GM18868 (cell line): ENCODE results near the gene ARPC1A.
"Not testable (repeated sequence)": the region's sequence is repeated elsewhere in the genome, so short reads cannot be mapped to it uniquely, and the experiment has no call there.

Experiments
- ATAC-seq: cut with Tn5 transposase; IDR thresholded peaks from one replicate; pipeline ENCODE4 v1.9.1; 2021; ENCODE audit warnings: mild to moderate bottlenecking, moderate library complexity; ENCODE audit not compliant: unreplicated experiment

Gene ARPC1A

DNA sequence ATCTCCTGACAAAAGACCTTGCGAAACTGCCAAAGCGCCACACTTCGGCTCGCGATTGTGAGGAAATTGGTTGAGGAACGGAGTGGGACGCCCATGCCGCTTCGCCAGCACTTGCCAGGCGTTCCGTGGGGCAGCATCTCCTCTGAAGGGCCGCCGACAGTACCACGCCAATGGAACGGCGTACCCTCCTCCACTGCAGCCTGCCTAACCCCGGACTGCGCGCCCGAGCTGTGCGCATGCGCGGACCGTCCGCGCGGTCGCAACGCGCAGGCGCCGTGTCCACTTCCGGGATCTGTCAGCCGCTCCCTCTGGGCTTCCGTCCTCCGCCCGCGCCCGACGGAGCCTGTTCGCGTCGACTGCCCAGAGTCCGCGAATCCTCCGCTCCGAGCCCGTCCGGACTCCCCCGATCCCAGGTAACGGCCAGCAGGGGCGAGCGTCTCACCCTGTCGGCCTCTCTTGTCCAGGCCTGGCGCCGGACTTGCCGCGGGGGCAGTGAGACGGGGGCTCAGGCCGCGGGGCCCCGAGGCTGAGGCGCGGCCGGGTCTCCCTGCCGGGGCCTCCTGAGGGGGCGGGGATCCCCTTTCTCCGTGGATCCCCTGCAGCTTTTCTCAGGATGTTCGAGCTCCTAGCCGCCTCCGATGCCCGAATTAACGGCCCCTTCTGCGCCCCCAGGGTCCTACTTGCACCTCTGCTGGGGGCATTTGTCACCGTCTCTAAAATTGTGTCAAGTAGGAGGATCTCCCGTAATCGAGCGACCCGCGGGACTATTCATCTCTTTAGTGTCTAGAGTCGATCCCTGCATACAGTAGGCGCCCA lies at the start of gene ARPC1A:
ARPC1A (plus strand) TSS at position 307 of the 816 bp plus-strand sequence. CDS start 7,456 bp downstream, outside the sequence.
- peak; percentile 86 for ATAC-seq

DNA sequence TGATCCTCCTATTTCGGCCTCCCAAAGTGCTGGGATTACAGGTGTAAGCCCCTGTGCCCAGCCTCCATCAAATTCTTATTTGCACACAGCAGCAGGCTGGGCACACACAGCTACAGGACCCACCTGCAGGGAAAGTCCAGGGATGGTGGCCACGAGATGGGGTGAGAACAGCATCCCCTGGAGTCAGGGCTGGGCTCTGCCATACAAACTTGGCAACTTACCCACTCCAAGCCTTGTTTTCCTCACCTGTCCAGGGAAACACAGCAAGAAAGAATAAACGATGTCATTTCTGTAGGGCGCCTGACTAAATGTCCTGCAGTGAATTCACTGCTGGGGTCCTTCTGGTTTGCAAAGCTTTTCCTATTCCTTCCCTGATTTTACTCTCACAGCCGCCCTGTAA lies 47.5 kb upstream of the ARPC1A start:
- ATAC-seq = no peak

DNA sequence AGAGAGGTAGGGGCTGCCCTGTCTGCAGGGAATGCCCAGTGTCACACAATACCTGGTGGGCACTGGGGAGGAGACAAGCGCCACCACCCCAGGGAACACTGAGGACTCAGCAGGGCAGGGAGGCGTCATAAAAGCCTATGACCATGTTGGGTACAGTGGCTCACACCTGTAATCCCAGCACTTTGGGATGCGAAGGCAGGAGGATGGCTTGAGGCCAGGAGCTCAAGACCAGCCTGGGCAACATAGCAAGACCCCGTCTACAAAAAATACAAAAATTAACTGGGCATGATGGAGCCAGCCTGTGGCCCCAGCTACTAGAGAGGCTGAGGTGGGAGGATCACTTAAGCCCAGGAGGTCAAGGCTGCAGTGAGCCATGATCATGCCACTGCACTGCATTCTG lies 41.5 kb upstream of the ARPC1A start:
- not testable (repeated sequence) for ATAC-seq

DNA sequence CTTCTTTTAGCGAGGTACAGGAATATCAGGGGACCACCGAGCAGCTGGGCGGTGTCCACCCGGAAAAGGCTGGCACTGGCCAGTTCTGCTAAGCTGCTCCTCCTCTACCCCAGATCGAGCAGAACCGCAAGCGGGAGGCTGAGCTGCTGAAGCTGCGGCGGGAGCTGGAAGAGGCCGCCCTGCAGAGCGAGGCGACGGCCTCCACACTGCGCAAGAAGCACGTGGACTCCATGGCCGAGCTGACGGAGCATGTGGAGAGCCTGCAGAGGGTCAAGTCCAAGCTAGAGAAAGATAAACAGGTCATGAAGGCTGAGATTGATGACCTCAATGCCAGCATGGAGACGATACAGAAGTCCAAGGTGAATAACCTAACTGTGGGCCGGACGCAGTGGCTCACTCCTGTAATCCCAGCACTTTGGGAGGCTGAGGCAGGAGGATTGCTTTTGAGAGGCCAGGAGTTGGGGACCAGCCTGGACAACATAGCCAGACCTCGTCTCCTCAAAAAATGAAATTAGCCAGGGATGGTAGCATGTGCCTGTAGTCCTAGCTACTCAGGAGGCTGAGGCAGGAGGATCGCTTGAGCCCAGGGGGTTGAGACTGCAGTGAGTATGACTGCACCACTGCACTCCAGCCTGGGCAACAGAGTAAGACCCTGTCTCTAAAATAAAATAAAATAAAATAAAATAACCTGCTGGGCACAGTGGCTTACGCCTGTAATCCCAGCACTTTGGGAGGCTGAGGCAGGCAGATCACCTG lies 37.7 kb upstream of the ARPC1A start:
- no peak for ATAC-seq

DNA sequence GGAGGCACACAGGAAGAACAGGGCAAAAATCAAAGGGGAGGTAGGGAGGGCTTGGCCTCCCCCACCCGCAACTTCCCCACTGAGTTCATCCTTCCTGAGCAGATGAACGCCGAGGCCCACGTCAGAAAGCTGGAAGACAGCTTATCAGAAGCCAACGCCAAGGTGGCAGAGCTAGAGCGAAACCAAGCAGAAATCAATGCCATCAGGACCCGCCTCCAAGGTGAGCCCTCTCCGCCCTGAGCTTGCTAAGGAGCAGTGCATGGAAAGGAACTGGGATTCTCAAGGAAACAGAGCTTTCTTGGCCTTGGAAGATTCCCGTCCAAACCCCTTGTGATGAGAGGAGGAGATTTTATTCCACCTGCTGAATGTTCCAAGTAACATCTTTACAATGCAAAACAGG lies 36.5 kb upstream of the ARPC1A start:
- ATAC-seq = no peak

DNA sequence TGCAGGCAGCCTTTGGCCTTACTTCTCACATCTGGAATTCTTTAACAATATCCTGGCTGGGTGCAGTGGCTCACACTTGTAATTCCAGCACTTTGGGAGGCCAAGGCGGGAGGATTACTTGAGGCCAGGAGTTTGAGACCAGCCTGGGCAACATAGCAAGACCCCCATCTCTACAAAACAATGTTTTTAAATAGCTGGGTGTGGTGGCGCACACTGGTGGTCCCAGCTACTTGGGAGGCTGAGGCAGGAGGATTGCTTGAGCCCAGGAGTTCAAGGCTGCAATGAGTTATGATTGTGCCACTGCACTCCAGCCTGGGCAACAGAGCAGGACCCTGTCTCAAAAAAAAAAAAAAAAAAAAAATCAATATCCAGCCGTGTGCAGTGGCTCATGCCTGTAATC lies 35.5 kb upstream of the ARPC1A start:
- ATAC-seq = not testable (repeated sequence)

DNA sequence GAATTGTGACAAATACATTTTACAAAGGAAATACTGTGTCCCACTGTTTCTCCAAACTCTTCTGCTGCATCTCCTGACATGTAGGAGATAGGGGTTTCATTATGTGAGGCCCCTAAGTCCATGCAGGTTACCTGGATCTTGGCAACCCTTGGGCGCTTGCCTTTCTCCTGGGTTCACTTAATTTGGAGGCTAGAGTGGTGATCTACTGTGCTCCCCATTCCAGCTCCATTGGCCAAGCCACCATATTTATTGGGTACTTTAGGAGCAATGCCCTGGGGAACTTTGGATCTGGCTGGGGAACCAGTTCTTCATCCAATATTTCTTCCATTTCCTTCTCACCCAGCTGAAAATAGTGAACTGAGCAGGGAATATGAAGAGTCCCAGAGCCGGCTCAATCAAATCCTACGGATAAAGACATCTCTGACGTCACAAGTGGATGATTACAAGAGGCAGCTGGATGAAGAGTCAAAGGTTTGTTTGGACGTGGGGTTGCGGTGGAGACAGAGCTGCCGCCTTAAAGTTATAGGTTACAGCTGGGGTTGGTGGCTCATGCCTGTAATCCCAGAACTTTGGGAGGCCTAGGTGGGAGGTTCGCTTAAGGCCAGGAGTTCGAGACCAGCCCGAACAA lies 34.6 kb upstream of the ARPC1A start:
- no peak for ATAC-seq

DNA sequence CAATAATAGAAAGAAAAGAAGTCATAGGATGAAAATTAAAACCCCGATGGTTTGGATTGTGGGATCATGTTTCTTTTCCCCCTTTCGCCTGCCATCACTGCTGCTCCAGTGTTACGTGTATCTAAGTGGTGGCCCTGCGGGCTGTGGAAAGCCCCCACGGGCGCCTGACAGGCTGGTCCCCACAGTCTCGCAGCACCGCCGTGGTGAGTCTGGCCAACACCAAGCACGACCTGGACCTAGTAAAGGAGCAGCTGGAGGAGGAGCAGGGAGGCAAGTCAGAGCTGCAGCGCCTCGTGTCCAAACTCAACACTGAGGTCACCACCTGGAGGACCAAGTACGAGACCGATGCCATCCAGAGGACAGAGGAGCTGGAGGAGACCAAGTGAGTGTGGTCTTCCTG lies 33.6 kb upstream of the ARPC1A start:
- ATAC-seq = no peak

DNA sequence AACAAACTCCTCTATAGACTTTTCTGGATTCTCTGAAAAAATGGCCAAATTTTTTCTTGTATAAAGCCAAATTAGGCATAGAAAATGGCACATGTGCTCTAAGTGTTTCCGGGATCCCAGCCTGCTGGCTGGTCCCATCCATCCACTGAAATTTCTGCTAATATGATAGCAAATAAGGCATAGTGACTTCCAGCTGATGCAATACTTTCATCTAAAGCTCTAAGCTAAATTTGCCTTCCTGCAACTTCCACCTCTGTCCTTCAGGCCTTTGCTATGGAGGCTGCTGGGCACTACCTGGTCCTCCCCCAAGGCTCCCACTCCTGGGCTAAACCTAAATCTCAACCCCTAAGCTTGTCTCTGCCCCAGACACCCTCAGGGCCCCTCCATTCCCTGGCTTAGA lies 32.5 kb upstream of the ARPC1A start:
- ATAC-seq = no peak

DNA sequence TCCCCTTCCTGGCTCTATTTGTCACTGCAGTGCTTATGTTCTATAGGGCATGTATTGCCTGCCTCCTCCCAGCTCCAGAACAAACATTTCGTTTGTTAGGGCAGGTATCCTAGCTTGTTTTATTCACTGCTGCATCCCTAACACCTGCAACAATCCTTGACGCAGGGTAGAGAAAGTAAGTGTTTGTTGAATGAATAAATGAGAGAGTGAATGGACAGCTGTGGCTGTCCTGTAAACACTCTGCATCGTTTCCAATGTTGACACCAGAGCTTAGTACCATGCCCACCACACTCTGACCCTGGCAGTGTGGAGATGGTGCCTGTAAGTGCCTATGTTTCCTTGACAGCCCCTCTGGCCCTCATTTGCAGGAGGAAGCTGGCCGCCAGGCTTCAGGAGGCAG lies 32.0 kb upstream of the ARPC1A start:
- ATAC-seq = no peak

DNA sequence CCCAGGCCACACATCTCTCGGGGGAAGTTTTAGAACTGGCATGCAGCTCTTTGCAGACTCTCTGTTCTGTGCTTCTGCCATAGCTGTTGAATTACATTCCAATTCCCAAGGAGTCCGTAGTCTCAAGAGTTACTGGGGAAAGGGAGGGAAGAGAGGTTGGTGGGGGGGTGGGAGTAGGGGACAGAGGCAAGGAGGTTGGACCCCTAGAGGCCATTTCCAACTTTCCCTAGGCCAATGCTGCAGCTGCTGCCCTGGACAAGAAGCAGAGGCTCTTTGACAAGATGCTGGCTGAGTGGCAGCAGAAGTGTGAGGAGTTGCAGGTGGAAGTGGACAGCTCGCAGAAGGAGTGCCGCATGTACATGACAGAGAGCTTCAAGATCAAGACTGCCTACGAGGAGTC lies 29.2 kb upstream of the ARPC1A start:
- ATAC-seq = no peak

DNA sequence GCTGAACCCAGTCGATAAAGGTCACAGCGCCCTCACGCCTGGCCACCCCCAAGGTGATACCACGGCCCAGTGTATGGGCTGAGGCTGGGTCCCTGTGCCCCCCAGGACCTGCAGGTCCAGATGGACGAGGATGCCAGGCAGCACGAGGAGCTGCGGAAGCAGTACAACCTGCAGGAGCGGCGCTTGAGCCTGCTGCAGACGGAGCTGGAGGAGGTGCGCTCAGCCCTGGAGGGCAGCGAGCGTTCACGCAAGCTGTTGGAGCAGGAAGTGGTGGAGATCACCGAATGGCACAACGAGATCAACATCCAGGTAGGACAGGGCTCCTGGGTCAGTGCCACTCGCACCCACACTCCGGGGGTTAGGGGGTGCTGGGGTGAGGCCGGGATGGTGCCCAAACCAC lies 24.2 kb upstream of the ARPC1A start:
- no peak for ATAC-seq

DNA sequence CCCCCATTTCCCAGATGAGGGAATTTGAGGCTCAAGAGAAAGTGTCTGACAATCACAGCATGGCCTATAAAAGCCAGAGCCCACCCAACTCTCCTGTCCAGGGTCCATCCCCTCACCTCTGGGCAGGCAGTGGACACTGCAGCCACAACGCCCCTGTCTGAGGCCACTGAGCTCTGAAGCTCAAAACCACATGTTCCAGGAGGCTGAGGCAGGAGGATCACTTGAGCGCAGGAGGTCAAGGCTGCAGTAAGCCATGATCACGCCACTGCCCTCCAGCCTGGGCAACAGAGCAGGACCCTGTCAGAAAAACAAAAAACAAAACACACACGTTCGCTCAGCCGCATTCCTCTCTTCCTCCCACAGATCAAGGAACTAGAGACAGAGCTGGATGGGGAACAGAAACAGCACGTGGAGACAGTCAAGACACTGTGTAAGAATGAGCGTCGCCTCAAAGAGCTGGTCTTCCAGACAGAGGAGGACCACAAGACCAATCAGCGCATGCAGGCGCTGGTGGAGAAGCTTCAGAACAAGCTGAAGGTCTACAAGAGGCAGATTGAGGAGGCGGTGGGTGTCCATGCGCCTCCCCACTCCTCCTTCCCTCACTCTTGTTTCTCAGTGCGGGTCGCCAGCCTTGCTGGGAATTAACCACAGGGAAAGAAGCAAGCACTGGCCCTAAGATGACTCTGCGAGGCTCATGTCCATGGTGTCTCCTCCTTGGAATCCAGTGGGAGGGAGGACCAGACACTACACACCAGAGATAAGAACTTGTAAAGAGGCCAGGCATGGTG lies 20.0 kb upstream of the ARPC1A start:
- ATAC-seq = no peak

DNA sequence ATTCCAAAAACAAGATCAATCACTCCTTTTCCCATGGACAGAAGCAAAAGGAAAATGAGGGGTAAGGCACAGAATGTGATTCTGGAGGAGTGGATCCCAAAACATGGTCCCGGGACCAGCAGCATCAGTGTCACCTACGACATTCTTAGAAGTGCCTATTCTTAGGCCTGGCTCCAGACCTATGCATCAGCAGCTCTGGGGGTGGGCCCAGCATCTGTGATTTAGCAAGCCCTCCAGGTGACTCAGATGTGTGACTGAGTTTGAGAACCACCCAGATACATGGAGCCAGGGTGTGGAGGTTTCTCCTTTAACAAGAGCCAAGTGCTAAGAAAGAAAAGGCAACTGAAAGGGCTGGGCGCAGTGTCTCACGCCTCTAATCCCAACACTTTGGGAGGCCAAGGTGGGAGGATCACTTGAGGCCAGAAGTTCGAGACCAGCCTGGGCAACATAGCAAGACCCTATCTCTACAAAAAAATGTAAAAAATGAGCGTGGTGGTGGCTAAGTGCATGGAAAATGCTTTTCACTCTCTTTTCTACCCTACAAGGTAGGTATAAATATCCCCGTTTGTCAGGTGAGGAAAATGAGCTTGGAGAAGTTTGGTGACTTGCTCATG lies 17.1 kb upstream of the ARPC1A start:
- no peak for ATAC-seq

DNA sequence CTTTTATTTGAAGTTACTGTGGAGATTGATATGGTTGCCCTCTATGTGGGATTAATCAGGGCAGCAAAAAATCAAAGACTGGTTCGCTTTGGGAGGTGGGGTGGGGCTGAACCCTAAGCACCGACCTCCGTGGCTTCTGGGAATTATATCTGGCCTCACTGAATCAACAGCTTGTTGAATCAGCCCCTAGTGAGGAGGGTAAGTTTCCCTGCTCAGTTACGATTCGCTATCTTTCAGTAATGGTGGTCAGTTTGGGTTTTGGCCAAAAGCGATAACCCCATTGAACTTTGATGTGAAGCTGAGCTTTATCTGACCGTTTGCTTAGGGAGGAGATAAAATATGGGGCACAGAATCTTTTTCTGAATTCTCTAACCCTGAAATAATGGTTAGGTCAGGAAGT lies 16.6 kb upstream of the ARPC1A start:
- no peak for ATAC-seq

DNA sequence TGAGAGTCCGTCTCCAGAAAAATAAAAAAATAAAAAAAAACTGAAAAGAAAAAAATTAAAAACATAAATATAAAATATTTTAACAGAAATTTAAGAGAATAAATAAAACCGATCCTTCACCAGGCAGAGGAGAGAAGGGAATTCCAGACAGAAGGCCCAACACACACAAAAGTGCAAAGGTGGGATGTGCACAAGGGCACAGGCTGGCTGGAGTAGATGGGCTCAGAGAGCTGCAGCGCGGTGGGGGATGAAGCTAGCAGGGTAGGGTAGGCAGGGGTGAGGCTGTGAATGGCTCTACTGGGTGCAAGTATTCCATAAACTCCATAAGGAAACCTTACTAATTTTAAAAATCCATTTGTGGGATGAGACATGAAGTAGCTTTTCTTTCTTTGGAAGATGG lies 15.7 kb upstream of the ARPC1A start:
- no peak for ATAC-seq

DNA sequence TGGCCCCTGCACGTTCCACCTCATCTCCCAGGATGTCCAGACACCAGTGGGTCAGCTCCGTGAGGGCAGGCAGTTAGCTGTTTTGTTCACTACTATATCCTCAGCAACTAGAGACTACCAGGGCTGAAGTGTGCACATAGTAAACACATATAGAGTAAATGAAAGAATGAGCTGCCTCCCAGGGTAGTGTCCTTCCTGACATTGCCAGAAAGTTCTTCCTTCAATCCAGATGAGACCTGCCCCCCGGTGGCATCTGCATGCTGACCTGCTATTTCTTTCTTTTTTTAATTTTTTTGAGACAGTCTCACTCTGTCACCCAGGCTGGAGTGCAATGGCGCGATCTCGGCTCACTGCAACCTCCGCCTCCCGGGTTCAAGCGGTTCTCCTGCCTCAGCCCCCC lies 14.0 kb upstream of the ARPC1A start:
- no peak for ATAC-seq

DNA sequence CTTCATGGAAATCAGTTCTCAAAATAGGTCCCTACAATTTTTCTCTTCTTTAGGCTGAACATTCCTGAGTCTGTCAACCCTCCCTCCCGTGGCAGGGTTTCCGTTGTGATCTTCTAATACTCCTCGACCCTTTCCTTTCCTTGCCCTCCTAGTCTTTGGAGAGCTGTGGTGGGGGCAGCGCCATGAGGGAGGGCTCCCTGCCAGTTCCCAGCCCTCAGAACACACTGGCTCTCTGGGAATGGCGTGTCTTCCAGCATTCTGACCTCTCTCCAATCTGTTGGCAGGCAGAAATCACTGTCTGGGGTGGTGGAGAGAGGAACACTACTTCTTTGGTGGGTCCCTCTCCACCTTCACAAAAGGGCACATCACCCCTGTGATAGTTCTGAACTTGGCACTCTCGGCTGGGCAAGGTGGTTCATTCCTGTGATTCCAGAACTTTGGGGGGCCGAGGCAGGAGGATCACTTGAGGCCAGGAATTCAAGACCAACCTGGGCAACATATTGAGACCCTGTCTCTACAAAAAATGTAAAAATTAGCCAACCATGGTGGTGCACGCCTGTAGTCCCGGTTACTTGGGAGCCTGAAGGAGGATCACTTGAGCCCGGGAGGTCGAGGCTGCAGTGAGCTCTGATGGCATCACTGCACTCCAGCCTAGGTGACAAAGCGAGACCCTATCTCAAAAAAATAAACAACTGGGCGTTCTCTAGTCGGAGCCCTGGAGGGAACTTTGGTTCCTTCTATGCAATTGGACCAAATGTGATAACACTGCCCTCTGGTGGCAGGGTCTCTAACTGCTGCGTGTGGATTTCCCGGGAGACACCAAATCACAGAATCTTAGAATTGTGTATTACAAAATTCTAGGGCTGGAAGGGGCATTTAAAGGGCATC lies 13.1 kb upstream of the ARPC1A start:
- peak; percentile 48 for ATAC-seq

DNA sequence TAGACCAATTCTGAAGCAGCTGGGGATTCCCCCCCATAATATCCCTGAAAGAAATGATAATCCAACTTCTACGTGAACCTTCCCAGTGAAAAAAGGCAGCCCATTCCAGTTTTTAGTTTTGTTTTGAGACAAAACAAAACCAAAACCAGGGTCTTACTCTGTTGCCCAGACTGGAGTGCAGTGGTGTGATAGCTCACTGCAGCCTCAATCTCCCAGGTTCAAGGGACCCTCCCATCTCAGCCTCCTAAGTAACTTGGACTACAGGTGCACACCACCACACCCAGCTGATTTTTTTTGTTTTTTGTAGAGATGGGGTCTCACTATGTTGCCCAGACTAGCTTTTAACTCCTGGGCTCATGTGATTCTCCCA lies 12.5 kb upstream of the ARPC1A start:
- ATAC-seq = peak; percentile 26

DNA sequence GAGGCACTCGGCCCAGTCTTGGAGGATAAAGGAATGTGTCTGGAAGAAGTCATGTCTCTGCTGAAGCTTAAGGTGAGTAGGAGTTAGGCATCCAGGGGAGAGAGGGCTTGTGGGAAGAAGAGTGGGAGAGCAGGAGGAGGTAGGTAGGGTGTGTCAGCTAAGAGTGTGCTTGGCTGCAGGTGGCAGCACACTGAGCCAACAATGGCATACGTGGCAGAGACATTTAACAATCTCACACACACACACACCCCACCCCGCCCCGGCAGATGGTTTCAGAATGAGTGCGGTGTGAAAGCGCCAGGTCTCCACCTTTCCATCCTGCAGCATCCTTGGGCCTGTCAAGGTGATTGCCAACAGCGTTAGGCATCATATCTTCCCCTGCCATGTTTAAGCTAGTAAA lies 11.2 kb upstream of the ARPC1A start:
- ATAC-seq = peak; percentile 68
